GM19025 (cell line): Measurements from ENCODE around the gene RPL36.

Experiments
- ATAC-seq: cut with Tn5 transposase; IDR thresholded peaks from one replicate; pipeline ENCODE4 v1.9.1; 2021; ENCODE audit warnings: mild to moderate bottlenecking, low read depth, moderate library complexity; ENCODE audit not compliant: unreplicated experiment

RPL36 gene

GRCh38 chr19:5673752-5674151 lies 16.3 kb upstream of the RPL36 start:
- ATAC-seq, result no peak

GRCh38 chr19:5674714-5675113 lies 15.4 kb upstream of the RPL36 start:
- no peak for ATAC-seq

- ATAC-seq, result no peak
Measured at GRCh38 chr19:5676105-5676771, 13.9 kb upstream of the RPL36 start.

- no peak for ATAC-seq
Measured at GRCh38 chr19:5676772-5677105, 13.4 kb upstream of the RPL36 start.

- no peak for ATAC-seq
Measured at GRCh38 chr19:5677136-5677535, 13.0 kb upstream of the RPL36 start.

- no peak for ATAC-seq
Measured at GRCh38 chr19:5677580-5677979, 12.5 kb upstream of the RPL36 start.

GRCh38 chr19:5678071-5678718 lies 11.9 kb upstream of the RPL36 start:
- ATAC-seq, result no peak

- ATAC-seq, result no peak
Measured at GRCh38 chr19:5679289-5680083, 10.6 kb upstream of the RPL36 start.

- no peak for ATAC-seq
Measured at GRCh38 chr19:5680084-5680436, 10.0 kb upstream of the RPL36 start.

GRCh38 chr19:5680437-5681368 lies 9.4 kb upstream of the RPL36 start, which contains the start of the genes HSD11B1L and MICOS13:
Gene HSD11B1L (plus strand): TSS chr19:5681027. CDS start chr19:5684833, 3,806 bp downstream.
Gene MICOS13 (minus strand): TSS chr19:5680516. CDS start chr19:5680486, 30 bp downstream.
- ATAC-seq, result peak; percentile 89

GRCh38 chr19:5681391-5682106 lies 8.5 kb upstream of the RPL36 start:
- ATAC-seq, result no peak

- ATAC-seq, result no peak
Measured at GRCh38 chr19:5682107-5682482, 8.0 kb upstream of the RPL36 start.

GRCh38 chr19:5683177-5683886 lies 6.8 kb upstream of the RPL36 start:
- no peak for ATAC-seq

GRCh38 chr19:5684694-5685430 lies 5.2 kb upstream of the RPL36 start:
- ATAC-seq, result no peak

- ATAC-seq, result no peak
Measured at GRCh38 chr19:5686326-5686646, 3.8 kb upstream of the RPL36 start.

GRCh38 chr19:5686647-5687359 lies 3.3 kb upstream of the RPL36 start:
- peak; percentile 48 for ATAC-seq

GRCh38 chr19:5687360-5688198 lies 2.5 kb upstream of the RPL36 start:
- ATAC-seq, result no peak
